Mucosa of rectum (tissue), 2 donors: Measurements from ENCODE around the gene RPS8.
"Not testable (repeated sequence)": the region's sequence is repeated elsewhere in the genome, so short reads cannot be mapped to it uniquely, and the experiment has no call there.

Source experiments
- H3K27ac ChIP-seq, 2 donors: one replicate each; pipeline ENCODE4 v1.7.0; 2013; ENCODE audit warnings: inconsistent platforms in 2 of 2, low read depth in 2 of 2, low read length in 2 of 2
- H3K27me3 ChIP-seq, 2 donors: one replicate each; pipeline ENCODE4 v1.7.0; 2013; ENCODE audit warnings: low read length in 2 of 2; ENCODE audit not compliant: control insufficient read depth in 2 of 2, insufficient read depth in 2 of 2
- H3K36me3 ChIP-seq, 2 donors: one replicate each; pipeline ENCODE4 v1.7.0; 2013; ENCODE audit warnings: low read length in 2 of 2; ENCODE audit not compliant: control insufficient read depth in 2 of 2, insufficient read depth in 2 of 2
- H3K4me1 ChIP-seq, 2 donors: one replicate each; pipeline ENCODE4 v1.7.0; 2013; ENCODE audit warnings: low read length in 2 of 2, mild to moderate bottlenecking in 1 of 2; ENCODE audit not compliant: control insufficient read depth in 2 of 2, insufficient read depth in 2 of 2
- H3K4me3 ChIP-seq, 2 donors: one replicate each; pipeline ENCODE4 v1.7.0; 2013; ENCODE audit warnings: low read length in 2 of 2
- H3K9ac ChIP-seq, 2 donors: one replicate each; pipeline ENCODE4 v1.7.0; 2013; ENCODE audit warnings: low read length in 2 of 2, low read depth in 1 of 2, mild to moderate bottlenecking in 1 of 2
- H3K9me3 ChIP-seq, 2 donors: one replicate each; pipeline ENCODE4 v1.7.0; 2013; ENCODE audit warnings: low read length in 2 of 2; ENCODE audit not compliant: control insufficient read depth in 2 of 2
- donor health status: healthy.
- donor health status: Normal muscosa, but diverticular disease.

Gene RPS8

GRCh38 chr1:44810101-44810761 lies 34.9 kb downstream of the RPS8 start:
- H3K36me3 ChIP-seq = peaks cover 1 to 4% of the 10 kb centered on the region in 2 donors
- H3K4me3 ChIP-seq = peak overlapping the region in 1 of 2 donors; percentile 54
- no peaks in the 10 kb centered on the region for H3K27me3 ChIP-seq
- peaks cover 46 to 53% of the 10 kb centered on the region in 2 donors for H3K4me1 ChIP-seq
- H3K9me3 ChIP-seq = no peaks in the 10 kb centered on the region
- H3K9ac ChIP-seq = peak overlapping the region; percentile 23 to 41
- H3K27ac ChIP-seq = peak overlapping the region; percentile 97 to 98

- not testable (repeated sequence) for H3K27me3 ChIP-seq, H3K4me3 ChIP-seq
- peak overlapping the region; percentile 23 to 41 for H3K9ac ChIP-seq
These were observed 35.4 kb downstream of the RPS8 start for GRCh38 chr1:44810762-44811105.

GRCh38 chr1:44811234-44811633 lies 35.9 kb downstream of the RPS8 start:
- Histone ChIP-seq H3K4me3 (no peak overlapping the region), H3K27ac (peak overlapping the region in 1 of 2 donors; percentile 17), H3K36me3 (no peaks in the 10 kb centered on the region), H3K9ac (no peak overlapping the region), H3K9me3 (no peaks in the 10 kb centered on the region), H3K27me3 (no peaks in the 10 kb centered on the region), H3K4me1 (peaks cover 46 to 51% of the 10 kb centered on the region in 2 donors)

More at GRCh38 chr1:44810762-44811105, 35.4 kb downstream of the RPS8 start:
- peaks cover 46 to 53% of the 10 kb centered on the region in 2 donors for H3K4me1 ChIP-seq
- peak overlapping the region; percentile 97 to 98 for H3K27ac ChIP-seq
- not testable (repeated sequence) for H3K36me3 ChIP-seq, H3K9me3 ChIP-seq

GRCh38 chr1:44812822-44813543 lies 37.6 kb downstream of the RPS8 start:
- Histone ChIP-seq H3K4me3 (peak overlapping the region; percentile 81 to 83), H3K27me3 (no peaks in the 10 kb centered on the region), H3K27ac (peak overlapping the region; percentile 82 to 87), H3K36me3 (no peaks in the 10 kb centered on the region), H3K9ac (peak overlapping the region; percentile 60 to 82), H3K4me1 (peaks cover 29 to 34% of the 10 kb centered on the region in 2 donors), H3K9me3 (no peaks in the 10 kb centered on the region)

- not testable (repeated sequence) for H3K9me3 ChIP-seq, H3K4me3 ChIP-seq, H3K9ac ChIP-seq, H3K27ac ChIP-seq, H3K27me3 ChIP-seq, H3K36me3 ChIP-seq
- peaks cover 12 to 22% of the 10 kb centered on the region in 2 donors for H3K4me1 ChIP-seq
These were observed 40.6 kb downstream of the RPS8 start for GRCh38 chr1:44815926-44816325.

- no peak overlapping the region for H3K9ac ChIP-seq
- H3K27me3 ChIP-seq = no peaks in the 10 kb centered on the region
- peaks cover 14 to 22% of the 10 kb centered on the region in 2 donors for H3K4me1 ChIP-seq
- H3K4me3 ChIP-seq = no peak overlapping the region
- no peaks in the 10 kb centered on the region for H3K9me3 ChIP-seq
- H3K36me3 ChIP-seq = no peaks in the 10 kb centered on the region
- no peak overlapping the region for H3K27ac ChIP-seq
These were observed 42.0 kb downstream of the RPS8 start for GRCh38 chr1:44817307-44817706.

GRCh38 chr1:44817771-44818495 lies 42.6 kb downstream of the RPS8 start:
- Histone ChIP-seq H3K27ac (no peak overlapping the region), H3K27me3 (no peaks in the 10 kb centered on the region), H3K36me3 (no peaks in the 10 kb centered on the region), H3K9me3 (no peaks in the 10 kb centered on the region), H3K4me1 (peaks cover 14 to 22% of the 10 kb centered on the region in 2 donors), H3K9ac (no peak overlapping the region), H3K4me3 (no peak overlapping the region)

- no peaks in the 10 kb centered on the region for H3K9me3 ChIP-seq
- H3K4me1 ChIP-seq = peaks cover 12 to 15% of the 10 kb centered on the region in 2 donors
- H3K27ac ChIP-seq = peak overlapping the region; percentile 95 to 98
- no peaks in the 10 kb centered on the region for H3K27me3 ChIP-seq
- H3K4me3 ChIP-seq = peak overlapping the region; percentile 81 to 83
- peak overlapping the region; percentile 93 to 98 for H3K9ac ChIP-seq
- H3K36me3 ChIP-seq = no peaks in the 10 kb centered on the region
These were observed 43.9 kb downstream of the RPS8 start for GRCh38 chr1:44819196-44819607.

- Histone ChIP-seq H3K9me3 (no peaks in the 10 kb centered on the region), H3K4me1 (peaks cover 12 to 14% of the 10 kb centered on the region in 2 donors), H3K9ac (peak overlapping the region; percentile 93 to 98), H3K27me3 (no peaks in the 10 kb centered on the region), H3K4me3 (peak overlapping the region; percentile 81 to 83), H3K36me3 (no peaks in the 10 kb centered on the region), H3K27ac (peak overlapping the region; percentile 95 to 98)
These were observed 44.4 kb downstream of the RPS8 start for GRCh38 chr1:44819608-44820327.
